ENCODE data around the gene APOBEC3F.
"Not testable (repeated sequence)": the region's sequence is repeated elsewhere in the genome, so short reads cannot be mapped to it uniquely, and the experiment has no call there.

APOBEC3F gene

GRCh38 chr22:39076155-39077025, 35.7 kb downstream of the APOBEC3F start:
- not testable (repeated sequence) for DNase-seq

GRCh38 chr22:39077026-39077840, 36.6 kb downstream of the APOBEC3F start, which contains the start of gene APOBEC3G:
APOBEC3G (plus strand) TSS chr22:39077275; CDS start chr22:39077362, 87 bp downstream.
- peak; percentile 53 for DNase-seq

GRCh38 chr22:39077912-39078311, 37.2 kb downstream of the APOBEC3F start:
- not testable (repeated sequence) for DNase-seq

GRCh38 chr22:39078329-39078728, 37.7 kb downstream of the APOBEC3F start:
- no peak for DNase-seq

GRCh38 chr22:39079054-39079637, 38.5 kb downstream of the APOBEC3F start:
- DNase-seq: not testable (repeated sequence)

DNA sequence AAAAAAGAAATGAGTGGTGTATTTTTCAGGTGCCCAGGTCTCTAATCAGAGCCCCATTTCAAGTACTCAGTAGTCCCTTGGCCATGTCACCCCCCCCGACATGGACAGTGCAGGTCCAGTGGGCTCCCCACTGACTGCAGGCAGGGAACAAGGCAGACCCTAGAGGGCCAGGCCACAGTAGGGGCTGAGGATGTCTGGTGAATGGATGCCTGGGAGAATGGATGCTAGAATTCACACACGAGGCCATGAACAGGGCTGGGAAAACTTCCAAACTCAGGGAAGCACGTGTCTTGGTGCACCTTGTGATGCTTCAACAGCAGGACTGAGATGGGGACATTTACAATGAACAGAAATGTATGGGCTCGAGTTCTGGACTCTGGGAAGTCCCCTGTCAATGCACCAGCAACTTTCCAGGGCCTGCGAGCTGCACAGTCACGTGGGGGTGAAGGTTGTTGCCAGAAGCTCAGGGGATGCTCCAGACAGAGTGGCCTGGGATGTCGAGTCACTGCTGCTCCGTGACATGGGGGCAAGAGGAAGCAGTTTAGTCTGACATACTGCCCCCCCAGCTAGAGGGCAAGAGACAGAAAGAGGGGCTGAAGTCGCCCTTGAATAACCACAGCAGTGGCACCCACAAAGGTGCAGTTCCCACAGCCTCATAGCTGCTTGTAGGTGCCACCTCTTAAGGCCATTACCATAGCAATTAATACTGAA, 39.5 kb downstream of the APOBEC3F start:
- no peak for DNase-seq

GRCh38 chr22:39081016-39081415, 40.4 kb downstream of the APOBEC3F start:
- DNase-seq: no peak

- DNase-seq: no peak
Observed at GRCh38 chr22:39081598-39081997, 40.9 kb downstream of the APOBEC3F start.

DNA sequence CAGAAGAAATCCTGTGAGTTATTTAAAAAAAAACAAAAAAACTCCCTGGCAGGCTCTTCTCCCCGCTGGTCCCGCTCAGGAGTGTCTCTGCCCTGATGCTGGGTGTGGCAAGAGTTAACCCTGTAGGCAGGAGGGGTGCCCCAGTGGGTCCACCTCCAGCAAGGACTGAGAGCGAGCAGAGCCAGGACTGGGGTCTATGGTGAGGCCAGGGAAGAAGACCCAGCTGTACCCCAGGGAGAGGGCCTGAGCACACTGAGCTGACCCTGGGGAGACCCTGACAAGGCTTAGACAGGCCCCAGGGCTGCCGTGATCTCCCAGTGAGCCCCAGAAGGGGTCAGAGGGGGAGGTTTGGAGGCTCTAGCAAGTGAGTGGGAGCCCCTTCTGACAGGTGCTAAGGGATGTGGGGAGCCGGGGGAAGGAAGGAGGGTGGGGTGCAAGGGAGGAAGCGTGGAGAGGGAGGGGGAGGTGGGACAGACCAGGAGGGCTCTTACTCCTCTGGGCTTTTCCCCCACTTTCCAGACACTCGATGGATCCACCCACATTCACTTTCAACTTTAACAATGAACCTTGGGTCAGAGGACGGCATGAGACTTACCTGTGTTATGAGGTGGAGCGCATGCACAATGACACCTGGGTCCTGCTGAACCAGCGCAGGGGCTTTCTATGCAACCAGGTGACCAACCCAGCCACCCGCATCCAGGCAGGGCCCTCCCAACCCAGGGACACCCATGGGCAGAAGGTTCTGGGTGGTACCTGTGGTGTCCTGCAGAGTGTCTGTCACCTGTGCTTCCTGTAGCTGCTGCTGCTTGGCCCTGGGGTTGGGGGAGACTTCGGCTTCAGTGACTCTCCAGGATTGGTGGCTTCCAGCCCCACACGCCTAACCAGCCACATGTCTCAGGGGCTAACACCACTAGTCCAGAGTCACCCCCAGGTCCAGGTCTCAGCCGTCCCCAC, 42.8 kb downstream of the APOBEC3F start:
- DNase-seq: no peak

- no peak for DNase-seq
Observed at GRCh38 chr22:39084666-39085065, 44.0 kb downstream of the APOBEC3F start.

- no peak for DNase-seq
Observed at GRCh38 chr22:39087098-39087497, 46.4 kb downstream of the APOBEC3F start.

DNA sequence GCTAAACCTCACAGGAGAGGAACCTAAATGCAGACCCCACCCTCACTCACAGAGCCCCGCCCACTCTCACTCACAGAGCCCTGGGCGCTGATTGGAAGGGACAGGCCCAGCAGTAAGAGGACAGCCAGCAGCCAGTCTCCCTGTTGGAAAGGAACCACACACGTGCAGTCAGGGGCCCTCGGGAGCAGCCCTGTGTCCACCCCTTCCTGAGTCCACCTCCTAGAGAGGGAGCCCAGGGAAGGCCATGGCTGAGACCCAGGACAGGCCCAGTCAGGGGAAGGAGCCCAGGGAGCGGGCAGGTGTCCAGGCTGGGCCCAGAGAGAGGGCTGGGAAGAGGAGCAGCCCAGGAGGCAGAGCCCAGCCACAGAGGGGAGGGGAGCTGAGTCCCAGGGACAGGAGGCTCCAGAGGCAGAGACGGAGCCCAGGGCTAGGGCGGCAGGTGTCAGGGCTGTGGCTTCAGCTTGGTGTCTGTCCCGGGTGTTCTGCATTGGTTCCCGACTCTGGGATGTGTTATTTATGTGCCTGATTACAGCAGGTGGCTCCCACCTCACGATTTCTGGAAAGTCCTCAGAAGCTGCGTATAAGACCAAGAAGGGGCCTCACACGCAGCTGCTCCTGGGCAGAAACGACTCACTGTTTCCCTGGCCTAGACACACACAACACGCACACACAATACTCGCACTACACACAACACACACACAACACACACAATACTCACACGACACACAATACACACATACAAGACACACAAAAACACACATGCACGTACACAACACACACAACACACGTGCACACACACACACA, 47.4 kb downstream of the APOBEC3F start:
- no peak for DNase-seq

DNA sequence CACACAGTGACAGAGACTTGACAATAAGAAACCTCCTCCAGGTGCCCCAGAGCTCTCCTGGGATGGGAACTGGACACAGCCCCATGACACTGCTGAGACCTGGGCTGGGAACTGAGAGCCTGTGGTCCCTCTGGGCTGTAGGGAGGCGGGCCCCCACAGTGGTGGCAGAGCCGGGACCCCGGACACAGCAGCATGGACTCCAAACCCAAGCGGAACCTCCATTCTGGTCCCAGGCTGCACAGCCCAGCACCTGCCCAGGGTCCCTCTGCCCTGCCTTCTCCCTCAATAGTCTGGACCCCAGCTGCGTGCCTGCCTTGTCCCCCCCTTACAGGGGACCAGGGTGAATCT, 48.0 kb downstream of the APOBEC3F start:
- no peak for DNase-seq

DNA sequence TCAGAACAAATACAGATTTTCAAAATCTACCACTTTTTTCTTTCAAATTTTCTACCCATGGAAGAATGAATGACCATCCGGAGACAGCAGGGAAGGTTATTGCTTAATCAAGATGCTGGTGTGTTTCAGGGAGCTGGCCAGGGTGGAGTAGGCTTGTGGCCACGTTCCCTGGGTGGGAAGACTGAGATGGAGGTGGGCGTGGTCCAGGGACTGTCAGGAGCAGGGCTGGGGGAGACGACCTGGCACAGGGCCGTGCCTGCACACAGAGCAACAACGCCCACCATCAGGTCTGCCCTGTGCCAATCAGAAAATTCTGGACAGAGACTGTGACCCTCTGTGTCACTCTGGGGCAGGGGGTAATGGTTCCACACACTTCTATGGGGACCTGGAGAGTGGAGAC, 49.3 kb downstream of the APOBEC3F start:
- DNase-seq: no peak

GRCh38 chr22:39090426-39091064, 49.9 kb downstream of the APOBEC3F start:
- DNase-seq: no peak

DNA sequence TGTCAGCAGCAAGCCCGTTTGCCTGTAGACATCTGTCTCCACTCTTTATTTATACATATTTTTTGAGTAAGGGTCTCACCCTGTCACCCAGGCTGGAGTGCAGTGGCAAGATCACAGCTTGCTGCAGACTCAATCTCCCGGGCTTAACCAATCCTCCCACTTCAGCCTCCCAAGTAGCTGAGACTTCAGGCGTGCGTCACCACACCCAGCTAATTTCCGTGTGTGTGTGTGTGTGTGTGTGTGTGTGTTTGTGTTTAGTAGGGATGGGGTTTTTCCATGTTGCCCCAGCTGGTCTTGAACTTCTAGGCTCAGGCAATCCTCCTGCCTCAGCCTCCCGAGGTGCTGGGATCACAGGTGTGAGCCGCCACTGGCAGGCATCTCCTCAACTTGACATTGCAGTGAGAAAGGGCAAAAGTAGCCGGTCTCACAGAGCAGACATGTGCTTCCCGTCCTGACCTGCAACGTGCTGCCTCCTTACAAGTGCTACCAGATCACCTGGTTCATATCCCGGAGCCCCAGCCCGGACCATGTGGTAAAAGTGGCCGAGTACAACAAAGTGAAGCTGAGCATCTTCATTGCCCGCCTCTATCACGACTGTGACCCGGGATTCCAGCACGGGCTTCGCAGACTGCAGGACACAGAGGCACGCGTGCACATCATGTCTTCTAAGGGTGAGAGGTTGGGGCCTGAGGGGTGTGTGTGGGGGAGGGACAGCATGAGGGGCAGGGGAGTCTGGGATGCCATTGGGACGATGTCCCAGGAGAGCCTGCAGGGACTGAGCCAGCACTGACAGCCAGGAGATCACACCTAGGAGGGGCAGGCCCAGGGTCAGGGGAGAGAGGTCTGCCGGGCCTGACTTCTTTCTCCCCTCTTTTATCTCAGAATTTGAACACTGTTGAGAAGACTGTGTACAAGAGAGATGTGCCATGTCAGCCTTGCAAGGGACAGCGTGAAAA, 50.7 kb downstream of the APOBEC3F start:
- no peak for DNase-seq

DNA sequence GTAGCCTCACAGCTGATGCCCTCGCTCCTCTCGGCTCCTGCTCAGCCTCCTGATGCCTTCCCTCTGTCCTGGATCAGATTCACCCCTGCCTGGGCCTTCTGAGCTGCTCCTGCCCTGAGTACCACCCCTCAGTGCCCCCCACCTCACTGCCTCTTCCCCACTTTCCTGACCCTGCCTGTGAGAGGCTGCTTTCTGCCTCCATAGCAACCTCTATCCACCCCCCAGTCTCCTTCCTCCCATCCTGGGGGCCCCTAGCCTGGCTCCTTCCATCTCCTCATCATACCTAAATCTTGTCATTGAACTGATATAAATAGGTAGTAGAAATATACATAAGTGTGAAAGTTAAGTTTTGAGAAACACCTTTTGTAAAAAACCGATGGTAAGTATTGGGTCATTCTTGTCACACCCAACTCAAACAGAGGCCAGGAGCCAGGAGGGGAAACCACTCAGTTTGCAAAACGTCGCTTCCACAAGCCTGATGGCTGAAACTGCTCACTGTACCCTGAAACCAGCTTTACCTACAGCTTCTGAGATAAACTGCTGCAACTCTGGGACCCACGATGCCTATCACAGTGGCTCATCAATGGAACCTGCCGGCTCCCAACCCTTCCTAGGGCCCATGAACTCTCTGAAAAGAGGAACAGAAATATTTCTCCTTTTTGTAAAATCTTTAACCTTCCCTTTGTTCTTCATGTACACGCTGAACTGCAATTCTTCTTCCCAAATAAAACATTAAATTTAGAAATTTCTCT, 51.6 kb downstream of the APOBEC3F start:
- no peak for DNase-seq

DNA sequence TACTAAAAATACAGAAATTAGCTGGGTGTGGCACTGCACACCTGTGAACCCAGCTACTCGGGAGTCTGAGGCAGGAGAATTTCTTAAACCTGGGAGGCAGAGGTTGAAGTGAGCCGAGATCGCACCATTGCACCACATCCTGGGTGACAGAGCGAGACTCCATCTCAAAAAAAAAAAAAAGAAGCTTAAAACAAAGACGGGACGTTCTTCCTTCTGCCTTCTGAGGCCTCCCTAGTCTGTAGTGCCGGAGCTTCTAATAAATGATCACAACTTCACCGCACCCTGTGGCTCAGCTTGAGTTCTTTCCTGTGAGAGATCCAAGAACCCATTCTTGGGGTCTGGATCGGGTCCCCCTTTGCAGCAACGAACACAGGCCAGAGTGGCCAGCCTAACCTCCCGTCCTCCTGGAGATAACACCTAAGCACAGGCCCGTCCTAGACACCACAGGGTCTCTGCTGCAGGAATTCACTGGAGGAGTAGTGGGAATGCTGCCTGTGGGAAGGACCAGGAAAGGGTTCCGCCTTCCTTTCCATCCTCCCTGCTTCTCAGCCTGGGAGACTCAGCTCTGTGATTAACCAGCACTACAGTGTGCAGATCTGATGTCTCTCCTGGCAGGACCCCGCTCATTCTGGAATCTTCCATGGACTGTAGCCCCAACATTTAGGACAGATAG, 54.2 kb downstream of the APOBEC3F start:
- DNase-seq: no peak

Data from fibroblast of upper back skin (primary cell).